Choroid plexus epithelial cell (primary cell): ENCODE results near the gene GPS1.

Experiments used
- DNase-seq: peaks from one replicate; pipeline ENCODE4 v3.0.0-alpha.2; 2010; ENCODE audit warnings: low read depth
- H3K4me3 ChIP-seq: 2 replicates; pipeline ENCODE4 v1.5.1; 2011; ENCODE audit warnings: low read depth, mild to moderate bottlenecking, control low read depth, low read length, moderate library complexity
- TF ChIP-seq, protein P1 (sequence below): conservative IDR thresholded peaks from 2 replicates; pipeline ENCODE4 v1.5.1; 2011; ENCODE audit warnings: low read depth, mild to moderate bottlenecking, control low read depth, inconsistent platforms, low read length, moderate library complexity

Gene GPS1

GRCh38 chr17:82058230-82058854 lies 6.6 kb downstream of the GPS1 start:
- no peak overlapping the region for H3K4me3 ChIP-seq
- DNase-seq, result no peak
- TF ChIP-seq, protein P1, sequence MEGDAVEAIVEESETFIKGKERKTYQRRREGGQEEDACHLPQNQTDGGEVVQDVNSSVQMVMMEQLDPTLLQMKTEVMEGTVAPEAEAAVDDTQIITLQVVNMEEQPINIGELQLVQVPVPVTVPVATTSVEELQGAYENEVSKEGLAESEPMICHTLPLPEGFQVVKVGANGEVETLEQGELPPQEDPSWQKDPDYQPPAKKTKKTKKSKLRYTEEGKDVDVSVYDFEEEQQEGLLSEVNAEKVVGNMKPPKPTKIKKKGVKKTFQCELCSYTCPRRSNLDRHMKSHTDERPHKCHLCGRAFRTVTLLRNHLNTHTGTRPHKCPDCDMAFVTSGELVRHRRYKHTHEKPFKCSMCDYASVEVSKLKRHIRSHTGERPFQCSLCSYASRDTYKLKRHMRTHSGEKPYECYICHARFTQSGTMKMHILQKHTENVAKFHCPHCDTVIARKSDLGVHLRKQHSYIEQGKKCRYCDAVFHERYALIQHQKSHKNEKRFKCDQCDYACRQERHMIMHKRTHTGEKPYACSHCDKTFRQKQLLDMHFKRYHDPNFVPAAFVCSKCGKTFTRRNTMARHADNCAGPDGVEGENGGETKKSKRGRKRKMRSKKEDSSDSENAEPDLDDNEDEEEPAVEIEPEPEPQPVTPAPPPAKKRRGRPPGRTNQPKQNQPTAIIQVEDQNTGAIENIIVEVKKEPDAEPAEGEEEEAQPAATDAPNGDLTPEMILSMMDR, result no peak

DNA sequence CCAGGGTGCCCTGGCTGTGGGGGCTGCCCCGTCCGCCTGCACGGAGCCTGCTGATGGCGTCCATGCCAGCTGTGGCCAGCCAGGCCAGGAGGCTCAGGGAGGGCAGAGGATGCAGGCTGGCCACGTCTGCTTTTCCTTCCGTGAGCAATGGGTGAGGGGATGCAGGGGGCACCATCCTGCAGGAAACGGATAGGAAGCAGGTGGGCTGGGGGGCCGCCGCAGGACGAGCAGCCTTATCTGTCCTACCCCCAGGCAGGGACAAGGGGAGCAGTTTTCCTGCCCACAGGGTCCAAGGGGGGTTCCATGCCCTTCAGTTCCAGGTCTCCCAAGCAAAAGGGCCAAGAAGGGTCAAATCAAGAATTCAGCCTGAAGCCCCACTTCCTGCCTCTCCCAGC lies 7.2 kb downstream of the GPS1 start:
- TF ChIP-seq, protein P1, result no peak
- DNase-seq, result no peak
- H3K4me3 ChIP-seq, result no peak overlapping the region

DNA sequence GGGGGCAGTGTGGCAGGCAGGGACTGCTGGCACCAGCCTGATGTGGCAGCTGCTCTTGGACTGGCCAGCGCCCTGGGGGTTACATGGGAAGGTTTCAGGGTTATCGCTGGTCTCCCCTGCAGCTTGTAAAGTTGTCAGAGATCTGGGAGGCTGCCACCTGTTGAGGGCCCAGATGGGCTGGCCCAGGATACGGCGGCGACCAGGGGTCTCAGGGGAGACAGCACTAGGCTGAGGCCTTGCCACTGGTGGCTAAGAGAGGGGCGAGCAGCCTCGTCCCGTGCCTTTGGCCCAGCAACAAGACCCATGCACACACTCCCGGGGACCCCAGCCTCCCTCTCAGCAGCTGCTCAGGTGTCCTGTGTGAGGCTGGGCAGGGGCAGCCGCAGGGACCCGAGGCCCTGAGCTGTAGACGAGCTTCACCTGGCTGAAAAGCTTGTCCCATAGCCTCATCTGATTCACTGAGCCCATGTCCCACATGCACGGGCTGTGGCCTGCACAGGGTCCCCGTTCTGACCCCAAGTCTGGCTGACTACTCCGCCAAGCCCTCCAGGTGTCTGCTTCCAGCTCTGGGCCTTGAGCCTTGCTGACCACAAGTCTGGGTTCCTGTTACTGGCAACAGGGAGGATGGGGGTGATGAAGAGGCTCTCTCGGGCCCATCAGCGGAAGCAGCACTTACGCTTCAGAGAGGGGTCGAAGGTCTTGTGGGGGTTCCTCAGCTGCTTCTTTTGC lies 7.7 kb downstream of the GPS1 start:
- H3K4me3 ChIP-seq, result no peak overlapping the region
- no peak for DNase-seq
- TF ChIP-seq, protein P1, result no peak

- no peak overlapping the region for H3K4me3 ChIP-seq
- TF ChIP-seq, protein P1, result no peak
- DNase-seq, result no peak
These were observed 8.3 kb downstream of the GPS1 start for GRCh38 chr17:82060001-82060380.

DNA sequence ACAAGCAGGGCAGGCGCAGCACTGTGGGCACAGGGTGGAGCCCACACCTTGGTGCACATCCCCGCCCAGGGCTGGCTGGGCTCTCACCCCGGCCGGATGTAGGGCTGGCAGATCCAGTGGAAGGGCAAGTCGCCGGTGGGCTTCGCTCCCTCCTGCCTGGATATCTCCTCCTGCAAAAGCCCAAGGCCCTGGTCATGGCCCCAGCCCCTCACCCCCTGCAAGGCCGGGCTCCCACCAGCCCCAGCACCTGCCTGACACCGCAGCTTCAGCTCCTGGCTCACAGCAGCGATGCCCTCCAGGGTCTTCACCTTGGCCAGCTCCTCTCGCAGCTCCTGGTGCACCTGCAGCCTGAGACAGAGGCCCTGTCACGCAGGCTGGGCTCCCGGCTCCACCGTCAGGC lies 8.9 kb downstream of the GPS1 start:
- H3K4me3 ChIP-seq, result no peak overlapping the region
- DNase-seq, result no peak
- TF ChIP-seq, protein P1, result no peak

GRCh38 chr17:82061047-82061925 lies 9.6 kb downstream of the GPS1 start:
- no peak overlapping the region for H3K4me3 ChIP-seq
- DNase-seq, result no peak
- TF ChIP-seq, protein P1, result no peak
